Panc1 (cell line): ENCODE measurements around the gene WDR73. TPM values are rescaled to one million over a fixed set of nuclear protein-coding genes. Genes with fewer than 3 reads are reported as not detected.

ENCODE experiments used
- ATAC-seq: fragments of 200-7000 bp; cut with Tn5 transposase; 2 replicates; pipeline ENCODE4 v1.9.1; 2020; ENCODE audit warnings: mild to moderate bottlenecking, moderate library complexity
- BruUV-seq: library from RNA; stranded (reverse); fragments of 400-500 nt; replicated peaks from 2 replicates; lab custom pipeline; 2021; lab: Mats Ljungman, UMichigan
- CTCF ChIA-PET: fragments of 300-600 bp; sonication (Branson Sonifier 250); formaldehyde crosslinking; loops from one replicate; lab custom pipeline; 2022; ENCODE audit warnings: antibody characterized with exemption; lab: Charles Lee
- POLR2A ChIA-PET: fragments of 300-600 bp; sonication (Branson Sonifier 250); formaldehyde crosslinking; loops from one replicate; lab custom pipeline; 2022; ENCODE audit warnings: antibody characterized with exemption; lab: Charles Lee
- DNase-seq: peaks from one replicate; pipeline ENCODE4 v3.0.0-alpha.2; 2010; ENCODE audit warnings: low read depth, low spot score
- H3K27ac ChIP-seq: 2 replicates; pipeline ENCODE4 v1.5.1; 2011; ENCODE audit warnings: mild to moderate bottlenecking, low read length, inconsistent platforms
- H3K27me3 ChIP-seq: fragments of 200-500 bp; sonication (Bioruptor generic); 2 replicates; pipeline ENCODE4 v1.6.0; 2014; ENCODE audit warnings: low read length, inconsistent platforms; ENCODE audit not compliant: control insufficient read depth, insufficient read depth
- H3K36me3 ChIP-seq: fragments of 200-500 bp; sonication (Bioruptor generic); 2 replicates; pipeline ENCODE4 v1.5.1; 2014; ENCODE audit warnings: inconsistent platforms, mild to moderate bottlenecking, low read length, moderate library complexity; ENCODE audit not compliant: control insufficient read depth, insufficient read depth
- H3K4me1 ChIP-seq: 2 replicates; pipeline ENCODE4 v1.5.1; 2011; ENCODE audit warnings: inconsistent platforms, mild to moderate bottlenecking, low read length, moderate library complexity; ENCODE audit not compliant: control insufficient read depth, insufficient read depth
- H3K4me3 ChIP-seq, 2 experiments: 2 replicates each; pipeline ENCODE4 v1.5.1; 2011 to 2012; ENCODE audit warnings: low read depth in 2 of 2, low read length in 2 of 2, mild to moderate bottlenecking in 2 of 2, inconsistent platforms in 1 of 2, moderate library complexity in 1 of 2
- H3K9me3 ChIP-seq: fragments of 200-500 bp; sonication (Bioruptor generic); 2 replicates; pipeline ENCODE4 v1.5.1; 2014; ENCODE audit warnings: low read depth, mild to moderate bottlenecking, inconsistent platforms, low read length, moderate library complexity; ENCODE audit not compliant: control insufficient read depth, insufficient read depth
- CTCF ChIP-seq: fragments of 450-650 bp; IDR thresholded peaks from 2 replicates; pipeline ENCODE4 v1.5.1; 2017; ENCODE audit warnings: mild to moderate bottlenecking
- POLR2AphosphoS5 ChIP-seq: IDR thresholded peaks from 2 replicates; pipeline ENCODE4 v1.6.1; 2012; ENCODE audit warnings: mild to moderate bottlenecking, low read depth, low read length, moderate library complexity
- SIN3A ChIP-seq: IDR thresholded peaks from 2 replicates; pipeline ENCODE4 v1.6.1; 2012; ENCODE audit warnings: low read depth, mild to moderate bottlenecking, low read length, moderate library complexity, borderline replicate concordance; ENCODE audit not compliant: insufficient read depth
- TCF7L2 ChIP-seq: IDR thresholded peaks from 2 replicates; pipeline ENCODE4 v1.6.1; 2011; ENCODE audit warnings: mild to moderate bottlenecking, low read depth, low read length, inconsistent platforms
- in situ Hi-C: cut with HindIII; loops from 2 replicates; pipeline ENCODE4 v1.10.0; 2016; ENCODE audit warnings: low sequenced_read_pairs, low pct_unique_long_range_greater_than_20kb
- intact Hi-C: fragments of 100-400 bp; cut with micrococcal nuclease; formaldehyde crosslinking; loops from one replicate; pipeline ENCODE4 v1.10.0; 2022; ENCODE audit not compliant: unreplicated experiment
- total RNA-seq: library from RNA; stranded (reverse); gene quantifications from one replicate; pipeline ENCODE4 v1.2.1, GENCODE V29; 2021; ENCODE audit not compliant: unreplicated experiment
- TF ChIP-seq, protein P1 (sequence below), 2 experiments: IDR thresholded peaks; 2 replicates each; pipeline ENCODE4 v1.6.1; 2011 to 2012; ENCODE audit warnings: low read depth in 2 of 2, control low read depth in 1 of 2, low read length in 1 of 2, mild to moderate bottlenecking in 1 of 2, moderate library complexity in 1 of 2; ENCODE audit not compliant: insufficient read depth in 1 of 2

The WDR73 gene
- total RNA-seq, 1 experiment from 2014 or later = 39.0 TPM

GRCh38 chr15:84605554-84605882, 48.6 kb downstream of the WDR73 start:
- in situ Hi-C loops (no loop called here), intact Hi-C loops (no loop called here)
- no peak for DNase-seq
- Histone ChIP-seq H3K36me3 (no peaks in the 10 kb centered on the region), H3K4me1 (no peaks in the 10 kb centered on the region), H3K4me3 (no peak overlapping the region), H3K9me3 (no peaks in the 10 kb centered on the region), H3K27ac (no peak overlapping the region), H3K27me3 (no peaks in the 10 kb centered on the region)
- BruUV-seq = TSS peak; percentile 20
- POLR2A ChIA-PET = no interaction called here
- CTCF ChIA-PET = interaction anchor here (0.6 kb wide), 1 partner anchor 34 kb away, joined by 4 read pairs; no protein-coding TSS in a partner anchor
- ATAC-seq = no peak
- no peak for TF ChIP-seq CTCF
- no peak for TF ChIP-seq TCF7L2
- TF ChIP-seq POLR2AphosphoS5 = no peak
- no peak for TF ChIP-seq SIN3A
- TF ChIP-seq, protein P1, sequence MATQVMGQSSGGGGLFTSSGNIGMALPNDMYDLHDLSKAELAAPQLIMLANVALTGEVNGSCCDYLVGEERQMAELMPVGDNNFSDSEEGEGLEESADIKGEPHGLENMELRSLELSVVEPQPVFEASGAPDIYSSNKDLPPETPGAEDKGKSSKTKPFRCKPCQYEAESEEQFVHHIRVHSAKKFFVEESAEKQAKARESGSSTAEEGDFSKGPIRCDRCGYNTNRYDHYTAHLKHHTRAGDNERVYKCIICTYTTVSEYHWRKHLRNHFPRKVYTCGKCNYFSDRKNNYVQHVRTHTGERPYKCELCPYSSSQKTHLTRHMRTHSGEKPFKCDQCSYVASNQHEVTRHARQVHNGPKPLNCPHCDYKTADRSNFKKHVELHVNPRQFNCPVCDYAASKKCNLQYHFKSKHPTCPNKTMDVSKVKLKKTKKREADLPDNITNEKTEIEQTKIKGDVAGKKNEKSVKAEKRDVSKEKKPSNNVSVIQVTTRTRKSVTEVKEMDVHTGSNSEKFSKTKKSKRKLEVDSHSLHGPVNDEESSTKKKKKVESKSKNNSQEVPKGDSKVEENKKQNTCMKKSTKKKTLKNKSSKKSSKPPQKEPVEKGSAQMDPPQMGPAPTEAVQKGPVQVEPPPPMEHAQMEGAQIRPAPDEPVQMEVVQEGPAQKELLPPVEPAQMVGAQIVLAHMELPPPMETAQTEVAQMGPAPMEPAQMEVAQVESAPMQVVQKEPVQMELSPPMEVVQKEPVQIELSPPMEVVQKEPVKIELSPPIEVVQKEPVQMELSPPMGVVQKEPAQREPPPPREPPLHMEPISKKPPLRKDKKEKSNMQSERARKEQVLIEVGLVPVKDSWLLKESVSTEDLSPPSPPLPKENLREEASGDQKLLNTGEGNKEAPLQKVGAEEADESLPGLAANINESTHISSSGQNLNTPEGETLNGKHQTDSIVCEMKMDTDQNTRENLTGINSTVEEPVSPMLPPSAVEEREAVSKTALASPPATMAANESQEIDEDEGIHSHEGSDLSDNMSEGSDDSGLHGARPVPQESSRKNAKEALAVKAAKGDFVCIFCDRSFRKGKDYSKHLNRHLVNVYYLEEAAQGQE (IDR thresholded peaks at IDR 0.05; ENCODE audit: insufficient read depth in 1 of 2, low read depth in 2 of 2, low read length in 1 of 2) = no peak

- no peaks in the 10 kb centered on the region for H3K4me1 ChIP-seq
- no peak overlapping the region for H3K4me3 ChIP-seq
- no peak for ATAC-seq
- no peak overlapping the region for H3K27ac ChIP-seq
- TF ChIP-seq TCF7L2 (no peak), POLR2AphosphoS5 (no peak), SIN3A (no peak), CTCF (no peak)
- TF ChIP-seq, protein P1 (IDR thresholded peaks at IDR 0.05; ENCODE audit: insufficient read depth in 1 of 2, low read depth in 2 of 2, low read length in 1 of 2) = no peak
- in situ Hi-C loops = no loop called here
- intact Hi-C loops = no loop called here
- DNase-seq = no peak
- BruUV-seq = no TSS peak
- no peaks in the 10 kb centered on the region for H3K27me3 ChIP-seq
- ChIA-PET POLR2A (interaction anchor here (1.1 kb wide), 1 partner anchor 27 kb away, joined by 3 read pairs; no protein-coding TSS in a partner anchor), CTCF (interaction anchor here (0.6 kb wide), 2 partner anchors 24 to 34 kb away, joined by 3 to 4 read pairs; no protein-coding TSS in a partner anchor)
- H3K9me3 ChIP-seq = no peaks in the 10 kb centered on the region
- no peaks in the 10 kb centered on the region for H3K36me3 ChIP-seq
Measured at GRCh38 chr15:84604826-84605553, 49.1 kb downstream of the WDR73 start.
